Measurements from ENCODE around the gene HOXA4. TPM values are rescaled to one million over a fixed set of nuclear protein-coding genes. Genes with fewer than 3 reads are reported as not detected.

The HOXA4 gene
- total RNA-seq: 1 to 10 TPM in 3 of 4 donors, under 1 TPM in 1; 0.56 to 2.1 (median 1.3) TPM

DNA sequence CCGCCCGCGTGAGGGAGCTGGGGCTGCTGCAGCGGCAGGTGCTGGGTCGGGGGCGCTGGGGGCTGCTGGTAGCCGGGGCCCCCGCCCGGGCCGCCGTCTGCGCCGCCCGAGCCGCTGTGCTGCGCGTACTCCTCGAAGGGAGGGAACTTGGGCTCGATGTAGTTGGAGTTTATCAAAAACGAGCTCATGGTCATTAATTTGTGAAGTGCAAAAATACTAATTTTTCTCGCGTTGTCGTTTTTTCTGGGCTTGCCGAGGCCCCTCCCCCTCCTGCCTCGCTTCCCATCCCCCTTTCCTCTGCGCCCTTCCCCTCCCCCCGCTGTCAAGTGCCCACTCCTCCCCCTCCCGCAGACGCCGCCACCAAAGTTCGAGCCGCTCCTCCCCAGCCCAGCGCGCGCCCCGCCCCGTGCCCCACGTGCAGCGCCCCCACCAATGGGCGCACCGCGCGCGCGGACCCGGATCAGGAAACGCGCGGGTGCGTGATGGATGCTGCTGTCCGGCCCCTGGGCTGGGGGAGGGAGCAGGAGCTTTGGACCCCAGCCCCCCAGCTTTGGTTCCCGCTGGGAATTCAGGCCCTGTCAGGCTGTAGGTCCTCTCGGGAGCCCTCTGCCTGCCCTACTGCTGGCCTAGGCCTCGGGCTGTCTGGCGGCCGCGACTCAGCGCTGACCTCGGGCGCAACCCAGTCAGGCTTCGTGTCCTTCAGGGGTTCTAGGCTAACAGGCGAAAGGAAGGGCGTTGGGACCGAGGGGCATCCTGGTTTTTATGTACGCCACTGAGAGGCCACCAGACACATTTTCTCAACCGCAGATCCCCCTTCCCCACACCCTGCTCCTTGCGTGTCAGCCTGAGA is at the start of gene HOXA4:
Gene HOXA4 (minus strand): TSS at position 218 of the 850 bp plus-strand sequence. CDS start 24 bp downstream, at position 194.
- no peaks in the 10 kb centered on the region for H3K9me3 ChIP-seq
- peaks cover 33% of the 10 kb centered on the region for H3K27me3 ChIP-seq
- peak within 1 kb of the TSS in 1 of 3 donors; percentile 30 for H3K4me3 ChIP-seq (replicated peaks in 1 of 3)
- TF ChIP-seq, protein P1, sequence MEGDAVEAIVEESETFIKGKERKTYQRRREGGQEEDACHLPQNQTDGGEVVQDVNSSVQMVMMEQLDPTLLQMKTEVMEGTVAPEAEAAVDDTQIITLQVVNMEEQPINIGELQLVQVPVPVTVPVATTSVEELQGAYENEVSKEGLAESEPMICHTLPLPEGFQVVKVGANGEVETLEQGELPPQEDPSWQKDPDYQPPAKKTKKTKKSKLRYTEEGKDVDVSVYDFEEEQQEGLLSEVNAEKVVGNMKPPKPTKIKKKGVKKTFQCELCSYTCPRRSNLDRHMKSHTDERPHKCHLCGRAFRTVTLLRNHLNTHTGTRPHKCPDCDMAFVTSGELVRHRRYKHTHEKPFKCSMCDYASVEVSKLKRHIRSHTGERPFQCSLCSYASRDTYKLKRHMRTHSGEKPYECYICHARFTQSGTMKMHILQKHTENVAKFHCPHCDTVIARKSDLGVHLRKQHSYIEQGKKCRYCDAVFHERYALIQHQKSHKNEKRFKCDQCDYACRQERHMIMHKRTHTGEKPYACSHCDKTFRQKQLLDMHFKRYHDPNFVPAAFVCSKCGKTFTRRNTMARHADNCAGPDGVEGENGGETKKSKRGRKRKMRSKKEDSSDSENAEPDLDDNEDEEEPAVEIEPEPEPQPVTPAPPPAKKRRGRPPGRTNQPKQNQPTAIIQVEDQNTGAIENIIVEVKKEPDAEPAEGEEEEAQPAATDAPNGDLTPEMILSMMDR (IDR thresholded peaks at IDR 0.05): no peak
- peak in 1 of 2 donors; percentile 49 for TF ChIP-seq POLR2A (IDR thresholded peaks at IDR 0.05)
- WGBS, 2 donors: 4 to 5% methylated on average over 43 to 57 of the region's 67 CpGs
- H3K36me3 ChIP-seq: no peaks in the 10 kb centered on the region
- peaks cover 0 to 7% of the 10 kb centered on the region in 2 donors for H3K4me1 ChIP-seq
- peak; percentile 41 to 60 for DNase-seq
- H3K27ac ChIP-seq: peak within 1 kb of the TSS in 2 of 3 donors; percentile 44 to 65
- intact Hi-C loops (cut with DNase I): no loop called here

DNA sequence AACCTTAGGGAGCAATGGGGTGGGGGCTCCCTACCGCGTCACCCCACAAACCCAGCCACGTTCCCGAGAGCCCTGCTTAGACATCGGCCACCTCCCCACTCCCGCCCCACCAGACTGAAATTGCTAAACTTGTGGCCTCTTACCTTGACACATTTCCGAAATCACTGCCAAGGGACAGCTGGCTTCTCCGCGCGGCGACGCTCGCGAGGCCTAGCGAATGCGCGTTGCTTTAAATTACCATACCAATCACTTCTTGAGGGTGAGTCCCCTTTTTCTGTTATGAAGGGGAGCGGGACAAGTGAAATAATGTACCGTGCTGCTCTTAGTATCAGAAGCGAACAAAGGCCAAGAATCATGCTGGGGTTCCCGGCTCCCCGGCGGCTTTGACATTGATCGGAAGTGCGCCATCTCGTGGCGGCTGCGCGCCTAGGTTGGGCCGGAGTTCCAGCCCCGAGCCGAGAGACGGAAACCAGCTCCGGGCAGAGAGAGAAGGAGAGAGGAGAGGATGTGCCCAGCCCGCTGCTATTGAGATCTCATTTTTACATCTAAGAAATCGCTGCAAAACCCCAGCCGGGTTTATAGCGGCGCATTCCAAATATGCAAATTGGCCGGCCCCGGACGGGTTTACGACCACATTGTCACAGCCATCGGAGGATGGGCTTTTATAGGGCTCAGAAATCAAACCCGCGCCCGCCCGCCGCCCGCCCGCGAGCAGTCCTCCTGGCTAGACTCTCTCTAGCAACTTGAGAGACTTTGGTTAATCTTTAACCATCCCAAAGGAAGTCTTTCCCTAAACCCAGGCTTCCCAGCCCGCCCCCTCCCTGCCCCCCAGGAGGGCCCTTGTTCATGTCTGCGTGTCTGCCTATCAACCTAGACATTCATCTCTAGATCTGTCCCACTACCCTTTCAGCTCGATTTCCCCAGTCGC is 49.2 kb upstream of the HOXA4 start:
- peak; percentile 34 to 45 for DNase-seq
- Histone ChIP-seq H3K9me3 (no peaks in the 10 kb centered on the region), H3K27me3 (peaks cover 88% of the 10 kb centered on the region), H3K4me3 (replicated peaks in 1 of 3) (no peak overlapping the region), H3K4me1 (peaks cover 15 to 24% of the 10 kb centered on the region in 2 donors), H3K36me3 (no peaks in the 10 kb centered on the region), H3K27ac (no peak overlapping the region)
- TF ChIP-seq, protein P1 (IDR thresholded peaks at IDR 0.05): peak; percentile 35 to 85 (median 48)
- TF ChIP-seq POLR2A (IDR thresholded peaks at IDR 0.05): no peak
- intact Hi-C loops (cut with DNase I): loop anchor here (10.0 kb wide), 1 partner anchor 1095 kb away; no protein-coding TSS in a partner anchor
- WGBS, 2 donors: 3 to 11% methylated on average over 49 to 54 of the region's 56 CpGs

DNA sequence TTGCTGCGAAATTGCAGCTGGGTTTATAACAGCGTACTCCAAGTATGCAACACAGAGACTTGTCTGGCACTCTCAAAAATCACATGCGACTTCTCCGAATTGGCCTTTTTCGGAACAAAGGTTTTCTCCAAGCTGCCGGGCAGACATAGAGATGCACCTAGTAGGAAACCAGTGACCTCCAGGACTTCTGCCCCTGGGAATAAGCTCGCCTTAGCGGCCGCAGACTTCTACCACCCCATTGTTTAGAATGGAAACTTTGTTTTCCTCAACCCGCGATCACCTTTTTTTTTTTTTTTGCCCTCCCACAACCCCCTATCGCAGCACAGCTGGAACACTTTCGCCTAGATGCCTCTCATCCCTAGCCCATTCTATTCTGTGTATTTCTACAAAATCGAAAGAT is 48.5 kb upstream of the HOXA4 start:
- no peaks in the 10 kb centered on the region for H3K9me3 ChIP-seq
- intact Hi-C loops (cut with DNase I): loop anchor here (10.0 kb wide), 1 partner anchor 1094 kb away; no protein-coding TSS in a partner anchor
- H3K4me3 ChIP-seq (replicated peaks in 1 of 3): no peak overlapping the region
- DNase-seq: no peak
- H3K36me3 ChIP-seq: no peaks in the 10 kb centered on the region
- 28 to 44% methylated on average over 14 of the region's 14 CpGs for WGBS, 2 donors
- H3K27me3 ChIP-seq: peaks cover 88% of the 10 kb centered on the region
- TF ChIP-seq POLR2A (IDR thresholded peaks at IDR 0.05): no peak
- TF ChIP-seq, protein P1 (IDR thresholded peaks at IDR 0.05): no peak
- no peak overlapping the region for H3K27ac ChIP-seq
- H3K4me1 ChIP-seq: peaks cover 9 to 22% of the 10 kb centered on the region in 2 donors

DNA sequence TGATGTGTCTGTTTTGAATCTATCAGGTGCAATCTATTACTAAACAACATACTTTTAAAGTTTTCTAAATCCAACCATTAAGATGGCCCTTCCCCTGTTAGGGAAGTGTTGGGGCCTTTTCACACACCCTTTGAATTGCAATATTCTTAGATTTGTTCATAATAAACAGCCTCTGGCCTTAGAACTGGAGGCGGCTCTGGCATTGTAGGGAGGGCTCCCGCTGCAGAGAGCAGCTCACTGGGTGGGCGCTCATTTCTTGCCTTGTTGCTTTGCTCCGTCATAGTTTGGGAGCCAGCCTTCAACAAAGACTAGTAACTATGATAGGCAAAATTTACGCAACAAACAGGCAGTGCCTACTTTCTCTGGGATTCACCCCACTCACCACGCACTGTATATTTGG is 47.8 kb upstream of the HOXA4 start:
- no peaks in the 10 kb centered on the region for H3K9me3 ChIP-seq
- DNase-seq: no peak
- no peak overlapping the region for H3K27ac ChIP-seq
- peaks cover 88% of the 10 kb centered on the region for H3K27me3 ChIP-seq
- intact Hi-C loops (cut with DNase I): loop anchor here (10.0 kb wide), 1 partner anchor 1094 kb away; no protein-coding TSS in a partner anchor
- TF ChIP-seq, protein P1 (IDR thresholded peaks at IDR 0.05): no peak
- TF ChIP-seq POLR2A (IDR thresholded peaks at IDR 0.05): no peak
- peaks cover 9 to 22% of the 10 kb centered on the region in 2 donors for H3K4me1 ChIP-seq
- WGBS, 2 donors: 60 to 69% methylated on average over 6 of the region's 6 CpGs
- no peak overlapping the region for H3K4me3 ChIP-seq (replicated peaks in 1 of 3)
- no peaks in the 10 kb centered on the region for H3K36me3 ChIP-seq
